Adrenal gland (tissue), 12 donors: Measurements from ENCODE around the gene ELOA2. TPM values are rescaled to one million over a fixed set of nuclear protein-coding genes. Genes with fewer than 3 reads are reported as not detected.

Source experiments
- DNase-seq, 7 donors: peaks; one replicate each; pipeline ENCODE4 v3.0.0-alpha.2; 2019 to 2020
- H3K27ac ChIP-seq, 5 donors: fragments of 200-600 bp; sonication (generic) in 4 of 5; 1 replicate in 3 of 5; 2 replicates in 2 of 5; pipeline versions ENCODE4 v1.5.1 to v1.8.0; 2016 to 2020; ENCODE audit warnings: mild to moderate bottlenecking in 1 of 5
- H3K27me3 ChIP-seq: fragments of 200-600 bp; 2 replicates; pipeline ENCODE4 v1.8.0; 2021
- H3K36me3 ChIP-seq, 2 donors: fragments of 200-600 bp; replicated peaks in 1 of 2; 1 replicate in 1 of 2; 2 replicates in 1 of 2; pipeline versions ENCODE4 v1.5.1 to v1.8.0; 2018 to 2022
- H3K4me1 ChIP-seq, 2 donors: fragments of 200-600 bp; replicated peaks in 1 of 2; 1 replicate in 1 of 2; 2 replicates in 1 of 2; pipeline versions ENCODE4 v1.5.1 to v1.8.0; 2018 to 2021
- H3K4me3 ChIP-seq, 4 donors: fragments of 200-600 bp; sonication (generic) in 3 of 4; one replicate each; pipeline ENCODE4 v1.5.1; 2016 to 2018
- H3K9me3 ChIP-seq, 3 donors: fragments of 200-600 bp; sonication (generic) in 1 of 3; replicated peaks in 1 of 3; 1 replicate in 2 of 3; 2 replicates in 1 of 3; pipeline versions ENCODE4 v1.5.1 to v1.8.0; 2016 to 2021
- CTCF ChIP-seq, 6 experiments: fragments of 450-650 bp in 4 of 6; fragments of 200-600 bp in 2 of 6; sonication (generic) in 1 of 6; IDR thresholded peaks; 1 replicate in 5 of 6; 2 replicates in 1 of 6; pipeline versions ENCODE4 v1.5.1 to v1.8.0; 2016 to 2021; ENCODE audit warnings: antibody characterized with exemption in 6 of 6, mild to moderate bottlenecking in 2 of 6, moderate library complexity in 1 of 6
- POLR2A ChIP-seq, 2 donors: fragments of 450-650 bp; IDR thresholded peaks; one replicate each; pipeline ENCODE4 v1.6.1; 2017; ENCODE audit warnings: antibody characterized with exemption in 2 of 2, mild to moderate bottlenecking in 2 of 2, moderate library complexity in 1 of 2
- WGBS, 4 donors: extraction: QIAGEN DNeasy Blood & Tissue Kit in 2 of 4; methylation state at CpG; one replicate each; pipeline versions ENCODE4 v1.1.5 to v1.1.7; 2013 to 2017; 5-methylcytosine and 5-hydroxymethylcytosine counted together
- intact Hi-C, 2 donors: fragments of 100-400 bp; cut with DNase I; formaldehyde crosslinking; loops; one replicate each; pipeline versions ENCODE4 v1.14.1 to v1.15.0; 2022 to 2023
- polyA plus RNA-seq, 3 donors: library from polyadenylated mRNA; stranded (reverse); fragments of 200-250 nt in 2 of 3; fragments of 350-450 nt in 1 of 3; fragmentation: Illumina TruSeq in 1 of 3; extraction: RNeasy Lipid Tissue Mini Kit (QIAGEN cat#74804) in 1 of 3; gene quantifications; one replicate each; pipeline ENCODE4 v1.2.3, GENCODE V29; 2013 to 2014
- total RNA-seq, 9 donors: library from RNA; depleted of rRNA in 4 of 9; stranded (reverse); fragments of >200 nt in 4 of 9; fragments of 120-200 nt in 1 of 9; fragmentation: NEBNext Ultra II Directional in 1 of 9; extraction: Animal tissue kit (Norgen Biotek cat#: 25700) in 1 of 9; gene quantifications; one replicate each; pipeline versions ENCODE4 v1.1.0 to v1.2.4, GENCODE V29; 2013 to 2023
- donor health status: healthy with polysubstance abuse.
- donor health status: Bipolar disorder and iron deficiency.
- donor health status: DM: yes; HTN: yes; CAD: no.
- donor health status: DM: no; HTN: no; CAD: no.
- donor health status: DM: no; HTN: no; CAD: no.
- donor health status: DM: yes; HTN: yes; CAD: no.

ELOA2 gene
- total and polyA plus RNA-seq, 12 donors: not detected

GRCh38 chr18:47054369-47054768 lies 18.9 kb upstream of the ELOA2 start:
- H3K36me3 ChIP-seq: no peaks in the 10 kb centered on the region
- no peak overlapping the region for H3K4me3 ChIP-seq
- no peak for TF ChIP-seq POLR2A (IDR thresholded peaks at IDR 0.05)
- no peak for TF ChIP-seq CTCF (IDR thresholded peaks at IDR 0.05)
- no peaks in the 10 kb centered on the region for H3K9me3 ChIP-seq
- DNase-seq: no peak
- no peaks in the 10 kb centered on the region for H3K27me3 ChIP-seq
- no peak overlapping the region for H3K27ac ChIP-seq
- WGBS, 4 donors: 80 to 87% (median 85%) methylated on average over 5 of the region's 5 CpGs
- intact Hi-C loops: loop anchor here in 1 of 2 donors (5.0 kb wide), 2 partner anchors 148 to 693 kb away; no protein-coding TSS in a partner anchor
- H3K4me1 ChIP-seq: no peaks in the 10 kb centered on the region

- DNase-seq: peak in 4 of 7 donors; percentile 16 to 47 (median 34)
- Histone ChIP-seq H3K27ac (no peak overlapping the region), H3K4me3 (no peak overlapping the region), H3K27me3 (no peaks in the 10 kb centered on the region), H3K4me1 (no peaks in the 10 kb centered on the region), H3K9me3 (no peaks in the 10 kb centered on the region), H3K36me3 (no peaks in the 10 kb centered on the region)
- no peak for TF ChIP-seq POLR2A (IDR thresholded peaks at IDR 0.05)
- peak; percentile 49 to 69 (median 66) for TF ChIP-seq CTCF (IDR thresholded peaks at IDR 0.05)
- intact Hi-C loops: loop anchor here in 1 of 2 donors (5.0 kb wide), 2 partner anchors 152 to 697 kb away; no protein-coding TSS in a partner anchor
- WGBS, 4 donors: 28 to 34% (median 33%) methylated on average over 7 of the region's 7 CpGs
Measured at GRCh38 chr18:47050468-47050867, 15.0 kb upstream of the ELOA2 start.

GRCh38 chr18:47040982-47041381 lies 5.6 kb upstream of the ELOA2 start:
- Histone ChIP-seq H3K4me1 (no peaks in the 10 kb centered on the region), H3K9me3 (no peaks in the 10 kb centered on the region), H3K27ac (no peak overlapping the region), H3K36me3 (no peaks in the 10 kb centered on the region), H3K27me3 (no peaks in the 10 kb centered on the region), H3K4me3 (no peak overlapping the region)
- intact Hi-C loops: no loop called here
- WGBS, 4 donors: 91 to 94% (median 92%) methylated on average over 5 to 6 of the region's 6 CpGs
- no peak for DNase-seq
- TF ChIP-seq POLR2A (IDR thresholded peaks at IDR 0.05) (no peak), CTCF (IDR thresholded peaks at IDR 0.05) (no peak)

- no peak for TF ChIP-seq POLR2A (IDR thresholded peaks at IDR 0.05)
- no peak for TF ChIP-seq CTCF (IDR thresholded peaks at IDR 0.05)
- H3K36me3 ChIP-seq: no peaks in the 10 kb centered on the region
- no peaks in the 10 kb centered on the region for H3K9me3 ChIP-seq
- H3K4me1 ChIP-seq: no peaks in the 10 kb centered on the region
- WGBS, 4 donors: 83 to 91% (median 87%) methylated on average over 3 of the region's 3 CpGs
- DNase-seq: no peak
- no peak overlapping the region for H3K27ac ChIP-seq
- H3K27me3 ChIP-seq: no peaks in the 10 kb centered on the region
- intact Hi-C loops: no loop called here
- no peak overlapping the region for H3K4me3 ChIP-seq
Measured at GRCh38 chr18:47036927-47037578, 1.6 kb upstream of the ELOA2 start.
